C4-2B (cell line): Measurements from ENCODE around the gene XKRX.

ENCODE experiments used
- ZFX ChIP-seq: fragments of 450-650 bp; IDR thresholded peaks from 2 replicates; pipeline ENCODE4 v1.6.1; 2017
- TF ChIP-seq, protein P1 (sequence below): fragments of 450-650 bp; conservative IDR thresholded peaks from 2 replicates; pipeline ENCODE4 v1.5.1; 2017; ENCODE audit warnings: mild to moderate bottlenecking

DNA sequence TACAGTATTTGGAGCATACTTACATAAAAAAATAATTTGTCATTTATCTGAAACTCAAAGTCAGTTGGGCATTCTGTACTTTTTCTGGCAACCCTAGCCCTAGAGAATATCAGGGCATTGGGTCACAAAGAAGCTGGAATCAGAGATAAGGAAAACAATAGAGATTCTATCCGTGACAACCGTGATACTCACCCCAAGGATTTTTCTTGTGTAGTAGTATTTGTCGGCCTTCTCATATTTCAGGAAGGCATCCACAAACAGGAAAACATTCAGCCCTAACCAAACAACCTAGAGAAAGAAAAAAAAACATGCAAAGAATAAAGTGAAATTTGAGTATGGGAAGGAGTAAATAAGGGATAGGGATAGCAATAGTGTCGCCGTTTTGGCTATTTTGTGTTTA, 58.2 kb downstream of the XKRX start:
- TF ChIP-seq, protein P1, sequence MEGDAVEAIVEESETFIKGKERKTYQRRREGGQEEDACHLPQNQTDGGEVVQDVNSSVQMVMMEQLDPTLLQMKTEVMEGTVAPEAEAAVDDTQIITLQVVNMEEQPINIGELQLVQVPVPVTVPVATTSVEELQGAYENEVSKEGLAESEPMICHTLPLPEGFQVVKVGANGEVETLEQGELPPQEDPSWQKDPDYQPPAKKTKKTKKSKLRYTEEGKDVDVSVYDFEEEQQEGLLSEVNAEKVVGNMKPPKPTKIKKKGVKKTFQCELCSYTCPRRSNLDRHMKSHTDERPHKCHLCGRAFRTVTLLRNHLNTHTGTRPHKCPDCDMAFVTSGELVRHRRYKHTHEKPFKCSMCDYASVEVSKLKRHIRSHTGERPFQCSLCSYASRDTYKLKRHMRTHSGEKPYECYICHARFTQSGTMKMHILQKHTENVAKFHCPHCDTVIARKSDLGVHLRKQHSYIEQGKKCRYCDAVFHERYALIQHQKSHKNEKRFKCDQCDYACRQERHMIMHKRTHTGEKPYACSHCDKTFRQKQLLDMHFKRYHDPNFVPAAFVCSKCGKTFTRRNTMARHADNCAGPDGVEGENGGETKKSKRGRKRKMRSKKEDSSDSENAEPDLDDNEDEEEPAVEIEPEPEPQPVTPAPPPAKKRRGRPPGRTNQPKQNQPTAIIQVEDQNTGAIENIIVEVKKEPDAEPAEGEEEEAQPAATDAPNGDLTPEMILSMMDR: no peak
- no peak for TF ChIP-seq ZFX
